Choroid plexus epithelial cell (primary cell): ENCODE results near the gene PXK.

Experiments used
- DNase-seq: peaks from one replicate; pipeline ENCODE4 v3.0.0-alpha.2; 2010; ENCODE audit warnings: low read depth
- H3K4me3 ChIP-seq: 2 replicates; pipeline ENCODE4 v1.5.1; 2011; ENCODE audit warnings: low read depth, mild to moderate bottlenecking, control low read depth, low read length, moderate library complexity
- TF ChIP-seq, protein P1 (sequence below): conservative IDR thresholded peaks from 2 replicates; pipeline ENCODE4 v1.5.1; 2011; ENCODE audit warnings: low read depth, mild to moderate bottlenecking, control low read depth, inconsistent platforms, low read length, moderate library complexity

PXK gene

DNA sequence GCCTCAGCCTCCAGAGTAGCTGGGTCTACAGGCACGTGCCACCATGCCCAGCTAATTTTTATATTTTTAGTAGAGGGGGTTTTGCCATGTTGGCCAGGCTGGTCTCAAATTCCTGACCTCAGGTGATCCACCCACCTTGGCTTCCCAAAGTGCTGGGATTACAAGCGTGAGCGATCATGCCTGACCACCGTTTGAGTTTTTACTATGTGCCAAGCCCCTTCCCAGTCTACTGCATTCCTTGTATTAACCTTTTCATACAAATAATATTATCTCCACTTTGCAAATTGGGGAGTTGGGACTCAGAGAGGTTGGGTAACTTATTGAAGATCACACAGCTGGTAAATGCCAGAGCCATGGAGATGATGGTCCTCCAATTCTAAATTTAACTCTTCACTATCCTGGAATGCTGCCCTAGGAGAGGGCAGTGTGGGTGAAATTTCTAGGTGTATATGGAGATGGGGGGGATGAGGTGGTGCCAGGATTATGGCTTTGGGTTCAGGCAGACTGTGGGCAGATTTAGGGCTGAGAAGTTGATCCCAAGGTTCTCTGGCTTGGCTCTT, 1.0 kb upstream of the PXK start:
- H3K4me3 ChIP-seq, result no peak overlapping the region
- DNase-seq, result no peak
- TF ChIP-seq, protein P1, sequence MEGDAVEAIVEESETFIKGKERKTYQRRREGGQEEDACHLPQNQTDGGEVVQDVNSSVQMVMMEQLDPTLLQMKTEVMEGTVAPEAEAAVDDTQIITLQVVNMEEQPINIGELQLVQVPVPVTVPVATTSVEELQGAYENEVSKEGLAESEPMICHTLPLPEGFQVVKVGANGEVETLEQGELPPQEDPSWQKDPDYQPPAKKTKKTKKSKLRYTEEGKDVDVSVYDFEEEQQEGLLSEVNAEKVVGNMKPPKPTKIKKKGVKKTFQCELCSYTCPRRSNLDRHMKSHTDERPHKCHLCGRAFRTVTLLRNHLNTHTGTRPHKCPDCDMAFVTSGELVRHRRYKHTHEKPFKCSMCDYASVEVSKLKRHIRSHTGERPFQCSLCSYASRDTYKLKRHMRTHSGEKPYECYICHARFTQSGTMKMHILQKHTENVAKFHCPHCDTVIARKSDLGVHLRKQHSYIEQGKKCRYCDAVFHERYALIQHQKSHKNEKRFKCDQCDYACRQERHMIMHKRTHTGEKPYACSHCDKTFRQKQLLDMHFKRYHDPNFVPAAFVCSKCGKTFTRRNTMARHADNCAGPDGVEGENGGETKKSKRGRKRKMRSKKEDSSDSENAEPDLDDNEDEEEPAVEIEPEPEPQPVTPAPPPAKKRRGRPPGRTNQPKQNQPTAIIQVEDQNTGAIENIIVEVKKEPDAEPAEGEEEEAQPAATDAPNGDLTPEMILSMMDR, result no peak

DNA sequence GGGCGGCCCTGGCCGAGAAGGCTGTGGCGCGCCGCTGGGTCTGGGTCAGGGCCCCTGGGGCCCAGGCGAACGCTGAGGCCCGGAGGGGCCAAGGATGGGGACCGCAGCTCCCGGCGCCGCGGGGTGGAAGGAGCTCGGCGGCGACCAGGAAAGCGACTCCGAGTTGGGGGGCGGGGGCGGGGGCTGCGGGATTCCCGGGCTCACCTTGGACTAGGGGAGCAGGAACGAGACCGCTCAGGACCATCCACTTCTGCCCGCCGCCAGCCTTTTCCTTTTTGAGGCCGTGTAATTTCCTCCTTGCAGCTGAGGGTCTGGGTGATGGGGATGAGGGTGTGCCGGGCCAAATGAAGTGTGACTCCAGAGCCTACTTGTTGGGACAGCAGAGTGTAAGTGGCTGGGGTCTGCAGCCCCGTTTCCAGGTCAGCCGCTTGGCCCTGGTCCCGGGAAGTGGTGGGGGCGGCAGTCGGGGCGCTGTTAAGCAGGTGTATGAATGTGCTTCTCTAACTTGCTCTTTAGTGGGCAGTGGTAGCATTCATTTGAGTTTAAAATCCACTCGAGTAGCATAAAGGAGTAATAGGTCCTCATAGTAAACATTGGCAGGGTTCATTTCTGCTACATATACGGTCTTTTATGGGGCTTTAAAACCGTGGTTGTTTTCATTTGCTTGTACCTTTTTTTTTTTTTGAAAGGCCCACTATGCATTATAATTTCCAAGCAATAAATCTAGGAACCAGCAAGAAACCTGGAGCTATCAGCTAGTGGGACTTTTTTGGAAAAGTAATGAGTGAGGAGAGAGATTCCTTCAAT, 717 bp downstream of the PXK start:
- DNase-seq, result peak; percentile 51
- H3K4me3 ChIP-seq, result peak overlapping the region; percentile 79
- TF ChIP-seq, protein P1, result peak; percentile 25

DNA sequence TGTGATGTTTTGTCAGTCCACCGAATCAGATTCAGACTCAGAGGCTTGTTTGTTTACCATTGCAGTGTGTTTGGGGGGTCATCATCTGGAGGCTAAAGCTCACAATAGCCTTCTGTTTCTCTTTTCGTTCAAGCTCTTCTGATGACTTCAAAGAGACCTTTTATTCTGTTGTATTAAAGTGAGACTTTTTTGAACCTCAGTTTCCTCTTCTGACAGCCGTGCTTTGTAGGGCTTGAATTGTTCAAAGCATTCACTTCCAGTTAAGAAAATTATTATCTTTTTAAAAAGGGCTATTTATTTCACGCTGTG, 1.3 kb downstream of the PXK start:
- TF ChIP-seq, protein P1, result no peak
- peak overlapping the region; percentile 79 for H3K4me3 ChIP-seq
- no peak for DNase-seq

DNA sequence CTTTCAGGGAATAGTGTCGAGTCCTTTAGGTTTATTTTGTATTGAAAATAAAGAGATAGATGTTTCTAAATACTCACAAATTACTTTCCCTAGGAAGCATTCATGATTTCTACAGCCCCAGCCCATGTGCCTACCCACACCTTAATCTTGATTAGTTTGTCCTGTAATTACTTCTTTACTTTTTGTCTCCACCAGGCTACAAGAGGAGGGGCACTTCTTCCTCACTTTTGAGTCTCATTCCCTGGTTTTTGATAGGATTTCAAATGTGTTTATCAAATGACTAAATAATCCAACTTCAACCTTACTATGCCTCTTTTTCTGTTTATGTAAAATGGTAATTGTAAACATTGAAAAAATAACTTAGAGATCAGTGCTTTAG, 1.8 kb downstream of the PXK start:
- TF ChIP-seq, protein P1, result no peak
- DNase-seq, result no peak
- H3K4me3 ChIP-seq, result peak overlapping the region; percentile 79

DNA sequence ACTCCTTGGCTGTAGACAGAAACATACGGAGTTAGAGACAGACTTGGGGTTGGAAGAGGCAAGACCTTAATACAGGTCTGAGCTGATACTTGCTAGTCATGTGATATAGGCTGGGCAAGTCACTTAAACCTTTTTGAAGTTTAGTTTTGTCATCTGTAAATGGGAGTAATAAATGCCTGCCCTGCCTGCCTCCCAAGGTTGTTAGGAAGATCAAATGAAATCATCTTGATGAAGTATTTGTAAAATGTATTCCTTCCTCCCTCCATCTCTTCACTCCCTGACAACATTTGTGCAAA, 2.9 kb downstream of the PXK start:
- no peak for DNase-seq
- peak overlapping the region; percentile 32 for H3K4me3 ChIP-seq
- TF ChIP-seq, protein P1, result no peak

DNA sequence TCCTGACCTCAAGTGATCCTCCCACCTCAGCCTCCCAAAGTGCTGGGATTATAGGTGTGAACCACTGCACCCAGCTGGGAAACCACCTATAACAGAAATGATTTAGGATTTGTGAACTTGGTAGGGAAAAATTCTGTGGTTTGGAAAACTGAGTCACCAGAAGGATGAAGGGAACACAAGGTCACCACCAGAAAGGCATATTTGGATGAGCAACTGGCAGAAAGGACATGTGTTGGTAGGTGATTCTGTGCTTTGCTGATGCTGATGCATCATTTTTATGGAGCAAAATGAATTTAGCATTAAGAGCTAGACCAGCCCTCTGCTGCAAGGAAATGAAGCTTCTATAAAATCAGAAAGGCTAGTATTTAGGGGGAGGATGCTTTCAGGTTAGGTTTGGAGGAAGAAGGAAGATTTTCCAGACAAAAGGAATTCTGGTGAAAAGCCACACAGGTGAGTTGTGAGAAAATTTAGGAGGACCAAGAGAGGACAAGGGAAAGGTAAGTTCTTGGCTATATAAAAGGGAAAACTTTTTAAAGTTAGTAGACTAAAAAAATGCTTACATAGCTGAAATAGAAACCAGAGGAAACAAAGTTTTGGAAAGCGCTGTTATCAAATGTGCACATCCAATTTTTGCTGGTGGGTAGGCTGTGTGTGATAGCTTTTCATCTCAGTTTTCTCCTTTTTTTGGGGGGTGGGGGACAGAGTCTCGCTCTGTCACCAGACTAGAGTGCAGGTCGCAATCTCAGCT, 3.6 kb downstream of the PXK start:
- H3K4me3 ChIP-seq, result no peak overlapping the region

More for the DNA sequence above, 3.6 kb downstream of the PXK start:
- peak; percentile 71 for DNase-seq
- TF ChIP-seq, protein P1, result no peak
